ENCODE results near the gene IFNA8. TPM values are rescaled to one million over a fixed set of nuclear protein-coding genes. Genes with fewer than 3 reads are reported as not detected.
A peak's percentile ranks its signal among the peaks of the same experiment; 100 is the strongest.

The IFNA8 gene
- total RNA-seq, 1 experiment from 2014 or later: not detected

DNA sequence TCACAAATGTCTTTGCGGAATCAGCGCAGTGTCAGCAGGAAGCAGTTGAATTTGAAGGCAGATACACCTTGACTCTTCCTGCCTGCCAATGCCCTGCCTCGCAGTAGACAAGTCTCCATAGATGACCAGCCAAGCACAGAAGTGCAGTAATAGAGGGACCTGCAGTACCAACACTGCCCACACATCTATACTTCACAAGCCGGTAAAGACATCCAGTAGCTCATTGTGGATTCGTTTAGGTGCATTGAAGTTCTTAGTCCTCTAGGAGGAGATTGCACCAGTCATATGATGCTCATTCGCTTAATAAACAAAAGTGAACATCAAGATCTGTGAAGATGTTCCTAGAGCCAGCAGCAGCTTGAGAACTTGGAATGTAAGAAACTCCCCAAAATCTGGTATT, 16.6 kb upstream of the IFNA8 start:
- Histone ChIP-seq H2BK12ac (ENCODE audit: insufficient read length, low read depth, low read length) (no peak overlapping the region), H2BK15ac (ENCODE audit: low read depth, low read length) (no peak overlapping the region), H2BK5ac (ENCODE audit: insufficient read length, low read length) (no peak overlapping the region), H3K9me3 (ENCODE audit: control insufficient read depth, low read depth, low read length) (no peaks in the 10 kb centered on the region), H2AFZ (ENCODE audit: low read length) (no peak overlapping the region), H3K23me2 (ENCODE audit: insufficient read length, low read depth, low read length, poor library complexity, severe bottlenecking) (no peaks in the 10 kb centered on the region), H3K79me2 (ENCODE audit: insufficient read depth, low read length) (no peaks in the 10 kb centered on the region), H4K8ac (replicated peaks; ENCODE audit: insufficient read length, low read depth, low read length) (no peak overlapping the region), H4K91ac (ENCODE audit: insufficient read length, low read depth, low read length) (no peak overlapping the region), H4K20me1 (ENCODE audit: control insufficient read depth, insufficient read depth, insufficient read length) (no peaks in the 10 kb centered on the region), H3K14ac (ENCODE audit: insufficient read depth, low read length) (no peak overlapping the region), H2AK5ac (ENCODE audit: insufficient read length, low read length) (no peak overlapping the region), H2BK20ac (ENCODE audit: low read depth, low read length, poor library complexity, severe bottlenecking) (no peak overlapping the region), H3K4me2 (ENCODE audit: insufficient read depth, insufficient read length, low read length) (no peak overlapping the region), H3T11ph (ENCODE audit: low read length) (no peak overlapping the region), H3K23ac (ENCODE audit: insufficient read length, low read depth, low read length) (no peak overlapping the region), H2BK120ac (ENCODE audit: low read depth, low read length, poor library complexity, severe bottlenecking) (no peak overlapping the region), H3K9ac (ENCODE audit: extremely low read depth, insufficient read length, low read length) (no peak overlapping the region), H4K5ac (ENCODE audit: insufficient read length, low read depth, low read length) (no peak overlapping the region), H3K4me1 (ENCODE audit: insufficient read depth, low read length) (no peaks in the 10 kb centered on the region), H3K18ac (ENCODE audit: insufficient read length, low read depth, low read length) (no peak overlapping the region), H3K79me1 (ENCODE audit: insufficient read depth, low read depth, low read length, poor library complexity, severe bottlenecking) (no peaks in the 10 kb centered on the region), H3K56ac (ENCODE audit: insufficient read length, low read depth, low read length) (no peak overlapping the region), H3K27me3 (ENCODE audit: insufficient read depth, low read length) (no peaks in the 10 kb centered on the region), H3K4ac (ENCODE audit: low read depth, low read length) (no peak overlapping the region), H3K27ac (ENCODE audit: insufficient read length, low read depth, low read length) (no peak overlapping the region)
- Mint-ChIP-seq H3K36me3 (ENCODE audit: insufficient read depth in 1 of 3, low read depth in 3 of 3) (no peaks in the 10 kb centered on the region), H3K4me3 (no peak overlapping the region), H3K27ac (no peak overlapping the region), H3K27me3 (ENCODE audit: low read depth) (peaks cover 41% of the 10 kb centered on the region), H3K9me3 (no peaks in the 10 kb centered on the region; a peak in 1 of 5 replicates), H3K4me1 (peaks cover 2 to 5% of the 10 kb centered on the region in 2 experiments; a peak in 2 of 4 replicates)
- TF ChIP-seq, protein P1, sequence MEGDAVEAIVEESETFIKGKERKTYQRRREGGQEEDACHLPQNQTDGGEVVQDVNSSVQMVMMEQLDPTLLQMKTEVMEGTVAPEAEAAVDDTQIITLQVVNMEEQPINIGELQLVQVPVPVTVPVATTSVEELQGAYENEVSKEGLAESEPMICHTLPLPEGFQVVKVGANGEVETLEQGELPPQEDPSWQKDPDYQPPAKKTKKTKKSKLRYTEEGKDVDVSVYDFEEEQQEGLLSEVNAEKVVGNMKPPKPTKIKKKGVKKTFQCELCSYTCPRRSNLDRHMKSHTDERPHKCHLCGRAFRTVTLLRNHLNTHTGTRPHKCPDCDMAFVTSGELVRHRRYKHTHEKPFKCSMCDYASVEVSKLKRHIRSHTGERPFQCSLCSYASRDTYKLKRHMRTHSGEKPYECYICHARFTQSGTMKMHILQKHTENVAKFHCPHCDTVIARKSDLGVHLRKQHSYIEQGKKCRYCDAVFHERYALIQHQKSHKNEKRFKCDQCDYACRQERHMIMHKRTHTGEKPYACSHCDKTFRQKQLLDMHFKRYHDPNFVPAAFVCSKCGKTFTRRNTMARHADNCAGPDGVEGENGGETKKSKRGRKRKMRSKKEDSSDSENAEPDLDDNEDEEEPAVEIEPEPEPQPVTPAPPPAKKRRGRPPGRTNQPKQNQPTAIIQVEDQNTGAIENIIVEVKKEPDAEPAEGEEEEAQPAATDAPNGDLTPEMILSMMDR (conservative IDR thresholded peaks at IDR 0.05): peak; percentile 62
- DNase-seq: peak; percentile 68
- WGBS (ENCODE audit: extremely low coverage, insufficient read length, low lambda C conversion rate): no CpG with 5 or more reads among the region's 6 CpGs
